Endothelial cell of umbilical vein (primary cell): ENCODE measurements around the gene MAGI1. TPM values are rescaled to one million over a fixed set of nuclear protein-coding genes. Genes with fewer than 3 reads are reported as not detected.

Experiments used
- BruUV-seq: library from RNA; stranded (reverse); fragments of 400-500 nt; replicated peaks from 2 replicates; lab custom pipeline; 2021; lab: Mats Ljungman, UMichigan
- CTCF ChIA-PET: fragments of 300-600, 350-600 bp; sonication (Branson Sonifier 250); formaldehyde crosslinking; loops from one replicate; lab custom pipeline; 2021; ENCODE audit warnings: antibody characterized with exemption, inconsistent platforms; lab: Charles Lee
- POLR2A ChIA-PET: fragments of 300-600, 350-600 bp; sonication (Branson Sonifier 250); formaldehyde crosslinking; loops from one replicate; lab custom pipeline; 2021; ENCODE audit warnings: antibody characterized with exemption, inconsistent platforms; lab: Charles Lee
- DNase-seq: peaks from one replicate; pipeline ENCODE4 v3.0.0-alpha.2; 2011; ENCODE audit warnings: low read depth, low spot score
- FAIRE-seq: peaks from 2 replicates; lab custom pipeline; 2011; peaks lifted over from hg19 to GRCh38; lab: Jason Lieb, UNC
- H2AFZ ChIP-seq: 2 replicates; pipeline ENCODE4 v1.6.0; 2012; ENCODE audit warnings: low read depth, low read length, control low read depth, inconsistent platforms
- H3K27ac ChIP-seq: 2 replicates; pipeline ENCODE4 v1.5.1; 2011; ENCODE audit warnings: low read depth, mild to moderate bottlenecking, control low read depth, low read length, moderate library complexity; ENCODE audit not compliant: insufficient read depth
- H3K27me3 ChIP-seq, 2 experiments: 2 replicates each; pipeline versions ENCODE4 v1.6.0 to v1.6.1; 2011; ENCODE audit warnings: low read length in 2 of 2, mixed read lengths in 1 of 2; ENCODE audit not compliant: control insufficient read depth in 2 of 2, insufficient read depth in 2 of 2
- H3K36me3 ChIP-seq, 2 experiments: 2 replicates in 1 of 2; 3 replicates in 1 of 2; pipeline ENCODE4 v1.5.1; 2011; ENCODE audit warnings: low read length in 2 of 2, mild to moderate bottlenecking in 1 of 2, moderate library complexity in 1 of 2; ENCODE audit not compliant: control insufficient read depth in 2 of 2, insufficient read depth in 2 of 2; ENCODE audit errors: extremely low read depth in 1 of 2
- H3K4me1 ChIP-seq: 3 replicates; pipeline ENCODE4 v1.5.1; 2011; ENCODE audit warnings: mild to moderate bottlenecking, low read length; ENCODE audit not compliant: control insufficient read depth, insufficient read depth; ENCODE audit errors: extremely low read depth
- H3K4me2 ChIP-seq: 2 replicates; pipeline ENCODE4 v1.6.1; 2011; ENCODE audit warnings: low read length, control low read depth, mixed read lengths; ENCODE audit not compliant: insufficient read depth
- H3K4me3 ChIP-seq, 3 experiments: fragments of 200-600 bp in 1 of 3; sonication (generic), shearing (Covaris generic) in 1 of 3; replicated peaks in 1 of 3; 2 replicates each; pipeline ENCODE4 v1.5.1; 2011 to 2016; ENCODE audit warnings: control low read depth in 3 of 3, low read length in 3 of 3, mild to moderate bottlenecking in 2 of 3, inconsistent platforms in 1 of 3, low read depth in 1 of 3, moderate library complexity in 1 of 3; ENCODE audit not compliant: insufficient read depth in 1 of 3
- H3K79me2 ChIP-seq: 2 replicates; pipeline ENCODE4 v1.6.0; 2012; ENCODE audit warnings: low read length, inconsistent platforms; ENCODE audit not compliant: control insufficient read depth, insufficient read depth
- H3K9ac ChIP-seq: replicated peaks from 2 replicates; pipeline ENCODE3; 2011; ENCODE audit warnings: low read length, control low read depth; ENCODE audit not compliant: insufficient read depth; ENCODE audit errors: extremely low read depth
- H3K9me1 ChIP-seq: replicated peaks from 3 replicates; pipeline ENCODE4 v1.6.0; 2011; ENCODE audit warnings: mild to moderate bottlenecking, low read length; ENCODE audit not compliant: control insufficient read depth, insufficient read depth; ENCODE audit errors: extremely low read depth
- H3K9me3 ChIP-seq: replicated peaks from 2 replicates; pipeline ENCODE4 v1.5.1; 2012; ENCODE audit warnings: low read length, inconsistent platforms; ENCODE audit not compliant: control insufficient read depth, insufficient read depth
- H4K20me1 ChIP-seq: replicated peaks from 2 replicates; pipeline ENCODE3; 2011; ENCODE audit warnings: mild to moderate bottlenecking, low read length; ENCODE audit not compliant: control insufficient read depth, insufficient read depth; ENCODE audit errors: extremely low read depth
- CTCF ChIP-seq, 2 donors: IDR thresholded peaks; 1 replicate in 1 of 2; 2 replicates in 1 of 2; pipeline ENCODE4 v1.5.1; 2011; ENCODE audit warnings: low read length in 2 of 2, mild to moderate bottlenecking in 2 of 2, moderate library complexity in 2 of 2, control low read depth in 1 of 2, inconsistent platforms in 1 of 2, low read depth in 1 of 2; ENCODE audit not compliant: insufficient read depth in 1 of 2; ENCODE audit errors: extremely low read depth in 1 of 2
- EZH2 ChIP-seq: IDR thresholded peaks from 2 replicates; pipeline ENCODE4 v1.6.1; 2012; ENCODE audit warnings: borderline replicate concordance, low read depth, mild to moderate bottlenecking, moderate library complexity, low read length, inconsistent platforms; ENCODE audit not compliant: severe bottlenecking
- FOS ChIP-seq: IDR thresholded peaks from 2 replicates; pipeline ENCODE4 v1.6.1; 2011; ENCODE audit warnings: mild to moderate bottlenecking, low read length, moderate library complexity, borderline replicate concordance; ENCODE audit not compliant: insufficient read depth
- GATA2 ChIP-seq: IDR thresholded peaks from 2 replicates; pipeline ENCODE4 v1.7.0; 2011; ENCODE audit warnings: low read depth, mild to moderate bottlenecking, moderate library complexity, mixed read lengths, low read length; ENCODE audit not compliant: insufficient read length, insufficient read depth
- JUN ChIP-seq: IDR thresholded peaks from 2 replicates; pipeline ENCODE4 v1.6.1; 2011; ENCODE audit warnings: borderline replicate concordance, low read depth; ENCODE audit not compliant: insufficient read length, insufficient read depth
- MAX ChIP-seq: IDR thresholded peaks from 2 replicates; pipeline ENCODE4 v1.6.1; 2011; ENCODE audit not compliant: insufficient read depth, insufficient read length
- MYC ChIP-seq: IDR thresholded peaks from one replicate; pipeline ENCODE4 v1.6.1; 2011; ENCODE audit warnings: mild to moderate bottlenecking, low read depth, low read length
- POLR2A ChIP-seq: IDR thresholded peaks from 2 replicates; pipeline ENCODE4 v1.6.1; 2012; ENCODE audit warnings: low read depth, mild to moderate bottlenecking, control low read depth, low read length
- POLR2AphosphoS5 ChIP-seq: IDR thresholded peaks from 2 replicates; pipeline ENCODE4 v1.6.1; 2012; ENCODE audit warnings: low read depth, mild to moderate bottlenecking, control low read depth, low read length, moderate library complexity; ENCODE audit not compliant: insufficient read depth
- dilution Hi-C: fragments of 300-500 bp; cut with MboI; formaldehyde crosslinking; loops from one replicate; pipeline ENCODE4 v1.15.0; 2019; ENCODE audit warnings: low sequenced_read_pairs; ENCODE audit not compliant: extremely low pct_ligation_motif_present
- intact Hi-C: fragments of 100-400 bp; cut with micrococcal nuclease; formaldehyde crosslinking; loops from one replicate; pipeline ENCODE4 v1.10.0; 2022
- polyA plus RNA-seq, 4 experiments: library from polyadenylated mRNA; depleted of rRNA in 3 of 4; stranded (reverse) in 3 of 4; unstranded in 1 of 4; fragments of >200 nt; gene quantifications; 2 replicates each; pipeline versions ENCODE4 v1.2.1 to v1.2.3, GENCODE V29; 2011 to 2012; ENCODE audit warnings: missing spikeins in 1 of 4
- total RNA-seq: library from RNA; stranded (reverse); gene quantifications from 2 replicates; pipeline ENCODE4 v1.2.3, GENCODE V29; 2021

Gene MAGI1
- total and polyA plus RNA-seq, 2 donors (not counting 3 experiments of a cell fraction or from before 2014, with no cell fraction given), result 10.1 to 47.9 TPM

DNA sequence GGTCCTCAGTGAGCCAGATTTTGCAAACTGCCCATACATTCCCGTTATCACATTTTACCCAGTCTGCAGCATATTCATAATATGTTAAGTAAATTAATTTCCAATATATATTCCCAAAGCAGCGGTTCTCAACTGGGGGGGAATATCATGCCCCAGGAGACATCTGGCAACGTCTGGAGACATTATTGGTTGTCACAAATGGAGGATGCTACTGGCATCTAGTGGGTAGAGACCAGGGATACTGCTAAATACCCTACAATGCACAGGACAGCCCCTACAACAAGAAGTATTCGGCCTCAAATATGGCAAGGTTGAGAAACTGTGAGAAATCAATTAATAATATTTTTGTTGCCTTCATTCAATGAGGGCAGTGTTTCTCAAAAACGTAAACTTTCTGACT lies 280.3 kb downstream of the MAGI1 start:
- intact Hi-C loops, result no loop called here
- ChIA-PET CTCF (interaction anchor here (1.5 kb wide), 1 partner anchor 10 kb away, joined by 4 read pairs; no protein-coding TSS in a partner anchor), POLR2A (no interaction called here)
- no peaks in the 10 kb centered on the region for H3K9me1 ChIP-seq
- H3K79me2 ChIP-seq, result no peaks in the 10 kb centered on the region
- no peaks in the 10 kb centered on the region for H3K9me3 ChIP-seq
- H3K9ac ChIP-seq, result no peak overlapping the region
- H3K4me2 ChIP-seq, result no peak overlapping the region
- no peaks in the 10 kb centered on the region for H3K4me1 ChIP-seq
- BruUV-seq, result no TSS peak
- H4K20me1 ChIP-seq, result peaks cover 2% of the 10 kb centered on the region
- H3K36me3 ChIP-seq, result no peaks in the 10 kb centered on the region
- TF ChIP-seq EZH2 (no peak), FOS (no peak), MAX (no peak), POLR2AphosphoS5 (no peak), MYC (no peak), GATA2 (no peak), POLR2A (no peak), JUN (no peak), CTCF (IDR thresholded peaks at IDR 0.05; ENCODE audit: extremely low read depth in 1 of 2, insufficient read depth in 1 of 2, low read depth in 1 of 2, low read length in 2 of 2) (no peak)
- H3K27ac ChIP-seq, result no peak overlapping the region
- H3K27me3 ChIP-seq, result no peaks in the 10 kb centered on the region
- dilution Hi-C loops, result no loop called here
- DNase-seq (no peak), FAIRE-seq (no peak)
- H2AFZ ChIP-seq, result no peak overlapping the region
- no peak overlapping the region for H3K4me3 ChIP-seq
